ENCODE measurements around the gene OPN1LW. TPM values are rescaled to one million over a fixed set of nuclear protein-coding genes. Genes with fewer than 3 reads are reported as not detected.

OPN1LW gene
- total RNA-seq, 1 experiment from 2014 or later: not detected

GRCh38 chrX:154115071-154115470 is 29.0 kb upstream of the OPN1LW start:
- peaks cover 3% of the 10 kb centered on the region for H3K27me3 Mint-ChIP-seq (ENCODE audit: insufficient read depth, unreplicated experiment)
- no peak overlapping the region for H3K4me3 Mint-ChIP-seq (ENCODE audit: unreplicated experiment)
- POLR2A ChIA-PET: no interaction called here

GRCh38 chrX:154115750-154116149 is 28.3 kb upstream of the OPN1LW start:
- Histone ChIP-seq H3K27me3 (replicated peaks; ENCODE audit: control insufficient read depth, insufficient read depth, low read length) (no peaks in the 10 kb centered on the region), H3K4me1 (no peaks in the 10 kb centered on the region), H3K9me3 (no peaks in the 10 kb centered on the region), H3K4me3 (ENCODE audit: low read depth, low read length) (no peak overlapping the region), H3K36me3 (ENCODE audit: control insufficient read depth, insufficient read depth, low read length) (no peaks in the 10 kb centered on the region)
- BruUV-seq (replicated peaks): no TSS peak
- peaks cover 3% of the 10 kb centered on the region for H3K27me3 Mint-ChIP-seq (ENCODE audit: insufficient read depth, unreplicated experiment)
- POLR2A ChIA-PET: no interaction called here
- TF ChIP-seq CTCF (IDR thresholded peaks at IDR 0.05; ENCODE audit: insufficient read depth in 1 of 2, low read depth in 1 of 2, low read length in 1 of 2, severe bottlenecking in 1 of 2, unreplicated experiment in 1 of 2): no peak
- DNase-seq: no peak
- CTCF ChIA-PET: no interaction called here
- H3K36me3 Mint-ChIP-seq (ENCODE audit: insufficient read depth, unreplicated experiment): no peaks in the 10 kb centered on the region
- intact Hi-C loops (cut with micrococcal nuclease; ENCODE audit: unreplicated experiment): no loop called here
- H3K4me3 Mint-ChIP-seq (ENCODE audit: unreplicated experiment): no peak overlapping the region
- H3K27ac Mint-ChIP-seq (ENCODE audit: unreplicated experiment): no peak overlapping the region
- no peaks in the 10 kb centered on the region for H3K9me3 Mint-ChIP-seq (ENCODE audit: unreplicated experiment)
- no peaks in the 10 kb centered on the region for H3K4me1 Mint-ChIP-seq (ENCODE audit: low read depth, unreplicated experiment)

More at GRCh38 chrX:154115071-154115470, 29.0 kb upstream of the OPN1LW start:
- no peak overlapping the region for H3K4me3 ChIP-seq (ENCODE audit: low read depth, low read length)
- Mint-ChIP-seq H3K4me1 (ENCODE audit: low read depth, unreplicated experiment) (no peaks in the 10 kb centered on the region), H3K27ac (ENCODE audit: unreplicated experiment) (no peak overlapping the region), H3K36me3 (ENCODE audit: insufficient read depth, unreplicated experiment) (no peaks in the 10 kb centered on the region), H3K9me3 (ENCODE audit: unreplicated experiment) (no peaks in the 10 kb centered on the region)
- no TSS peak for BruUV-seq (replicated peaks)
- DNase-seq: no peak
- H3K27me3 ChIP-seq (replicated peaks; ENCODE audit: control insufficient read depth, insufficient read depth, low read length): no peaks in the 10 kb centered on the region
- H3K4me1 ChIP-seq: no peaks in the 10 kb centered on the region
- CTCF ChIA-PET: no interaction called here
- TF ChIP-seq CTCF (IDR thresholded peaks at IDR 0.05; ENCODE audit: insufficient read depth in 1 of 2, low read depth in 1 of 2, low read length in 1 of 2, severe bottlenecking in 1 of 2, unreplicated experiment in 1 of 2): no peak
- no peaks in the 10 kb centered on the region for H3K9me3 ChIP-seq
- H3K36me3 ChIP-seq (ENCODE audit: control insufficient read depth, insufficient read depth, low read length): no peaks in the 10 kb centered on the region
- intact Hi-C loops (cut with micrococcal nuclease; ENCODE audit: unreplicated experiment): no loop called here

GRCh38 chrX:154116426-154117211 is 27.4 kb upstream of the OPN1LW start:
- POLR2A ChIA-PET: no interaction called here
- CTCF ChIA-PET: no interaction called here
- H3K4me3 Mint-ChIP-seq (ENCODE audit: unreplicated experiment): no peak overlapping the region
- H3K27ac Mint-ChIP-seq (ENCODE audit: unreplicated experiment): no peak overlapping the region
- H3K9me3 Mint-ChIP-seq (ENCODE audit: unreplicated experiment): no peaks in the 10 kb centered on the region
- Histone ChIP-seq H3K4me3 (ENCODE audit: low read depth, low read length) (no peak overlapping the region), H3K4me1 (no peaks in the 10 kb centered on the region), H3K36me3 (ENCODE audit: control insufficient read depth, insufficient read depth, low read length) (no peaks in the 10 kb centered on the region), H3K27me3 (replicated peaks; ENCODE audit: control insufficient read depth, insufficient read depth, low read length) (no peaks in the 10 kb centered on the region), H3K9me3 (no peaks in the 10 kb centered on the region)
- intact Hi-C loops (cut with micrococcal nuclease; ENCODE audit: unreplicated experiment): no loop called here
- no peak for TF ChIP-seq CTCF (IDR thresholded peaks at IDR 0.05; ENCODE audit: insufficient read depth in 1 of 2, low read depth in 1 of 2, low read length in 1 of 2, severe bottlenecking in 1 of 2, unreplicated experiment in 1 of 2)
- H3K4me1 Mint-ChIP-seq (ENCODE audit: low read depth, unreplicated experiment): no peaks in the 10 kb centered on the region
- BruUV-seq (replicated peaks): no TSS peak
- H3K27me3 Mint-ChIP-seq (ENCODE audit: insufficient read depth, unreplicated experiment): peaks cover 3% of the 10 kb centered on the region
- H3K36me3 Mint-ChIP-seq (ENCODE audit: insufficient read depth, unreplicated experiment): no peaks in the 10 kb centered on the region
- DNase-seq: no peak

All from Caco-2 (cell line).